H1 (cell line): Measurements from ENCODE around the gene DDX56. TPM values are rescaled to one million over a fixed set of nuclear protein-coding genes. Genes with fewer than 3 reads are reported as not detected.

Source experiments
- CTCF ChIA-PET: fragments of 300-600 bp; sonication (Branson Sonifier 250); formaldehyde crosslinking; loops from one replicate; lab custom pipeline; 2021; ENCODE audit not compliant: partially characterized antibody; lab: Charles Lee
- POLR2A ChIA-PET: fragments of 300-600 bp; sonication (Branson Sonifier 250); formaldehyde crosslinking; loops from one replicate; lab custom pipeline; 2021; ENCODE audit warnings: inconsistent platforms; ENCODE audit not compliant: partially characterized antibody; lab: Charles Lee
- DNase-seq, 2 experiments: peaks; one replicate each; pipeline versions ENCODE4 v3.0.0 to v3.0.0-alpha.2; 2010 to 2022; ENCODE audit warnings: low spot score in 2 of 2, low read depth in 1 of 2, mixed read lengths in 1 of 2
- FAIRE-seq: peaks from 2 replicates; lab custom pipeline; 2011; peaks lifted over from hg19 to GRCh38; lab: Jason Lieb, UNC
- H2AFZ ChIP-seq: 2 replicates; pipeline ENCODE4 v1.8.1; 2012; ENCODE audit warnings: low read length, inconsistent platforms
- H2AK5ac ChIP-seq: 2 replicates; pipeline ENCODE4 v1.6.1; 2013; ENCODE audit warnings: low read depth, low read length
- H2BK120ac ChIP-seq: replicated peaks from 2 replicates; pipeline ENCODE3; 2013; ENCODE audit warnings: low read depth, low read length, inconsistent platforms
- H2BK12ac ChIP-seq: 2 replicates; pipeline ENCODE4 v1.6.1; 2013; ENCODE audit warnings: low read depth, low read length
- H2BK15ac ChIP-seq: 2 replicates; pipeline ENCODE4 v1.6.1; 2013; ENCODE audit warnings: low read length
- H2BK20ac ChIP-seq: 2 replicates; pipeline ENCODE4 v1.6.1; 2013; ENCODE audit warnings: low read length
- H2BK5ac ChIP-seq: 2 replicates; pipeline ENCODE4 v1.6.1; 2013; ENCODE audit warnings: low read depth, low read length
- H3K14ac ChIP-seq: 2 replicates; pipeline ENCODE4 v1.6.1; 2013; ENCODE audit warnings: inconsistent platforms; ENCODE audit not compliant: insufficient read length
- H3K18ac ChIP-seq: 2 replicates; pipeline ENCODE4 v1.6.1; 2013; ENCODE audit warnings: low read length; ENCODE audit errors: extremely low read depth
- H3K23ac ChIP-seq: 2 replicates; pipeline ENCODE4 v1.6.1; 2013; ENCODE audit warnings: inconsistent platforms; ENCODE audit not compliant: insufficient read length
- H3K23me2 ChIP-seq: 2 replicates; pipeline ENCODE4 v1.6.1; 2013; ENCODE audit warnings: low read depth, low read length
- H3K27ac ChIP-seq: 2 replicates; pipeline ENCODE4 v1.6.1; 2011; ENCODE audit warnings: low read depth, low read length, inconsistent platforms
- H3K27me3 ChIP-seq, 4 experiments: replicated peaks in 1 of 4; 1 replicate in 1 of 4; 2 replicates in 3 of 4; pipeline versions ENCODE4 v1.6.1 to v1.8.1; 2011 to 2013; ENCODE audit warnings: low read length in 3 of 4, mild to moderate bottlenecking in 3 of 4, inconsistent platforms in 2 of 4, mixed read lengths in 2 of 4, moderate library complexity in 1 of 4; ENCODE audit not compliant: control insufficient read depth in 3 of 4, insufficient read depth in 3 of 4; ENCODE audit errors: extremely low read depth in 1 of 4
- H3K36me3 ChIP-seq, 4 experiments: 2 replicates each; pipeline versions ENCODE4 v1.6.1 to v1.8.1; 2011 to 2013; ENCODE audit warnings: mild to moderate bottlenecking in 4 of 4, low read length in 3 of 4, moderate library complexity in 2 of 4, control low read depth in 1 of 4, inconsistent platforms in 1 of 4; ENCODE audit not compliant: insufficient read depth in 4 of 4, control insufficient read depth in 2 of 4
- H3K4ac ChIP-seq: replicated peaks from 2 replicates; pipeline ENCODE3; 2013; ENCODE audit warnings: low read length, low read depth, mixed read lengths, inconsistent platforms; ENCODE audit not compliant: insufficient read length
- H3K4me1 ChIP-seq, 4 experiments: replicated peaks in 1 of 4; 1 replicate in 1 of 4; 2 replicates in 3 of 4; pipeline versions ENCODE4 v1.6.1 to v1.8.1; 2011 to 2013; ENCODE audit warnings: low read length in 3 of 4, inconsistent platforms in 2 of 4, mixed read lengths in 1 of 4; ENCODE audit not compliant: insufficient read depth in 4 of 4, control insufficient read depth in 3 of 4
- H3K4me2 ChIP-seq, 2 experiments: 2 replicates each; pipeline versions ENCODE4 v1.6.1 to v1.8.1; 2011 to 2013; ENCODE audit warnings: low read depth in 2 of 2, low read length in 2 of 2, control low read depth in 1 of 2, inconsistent platforms in 1 of 2, mild to moderate bottlenecking in 1 of 2; ENCODE audit not compliant: insufficient read depth in 1 of 2
- H3K4me3 ChIP-seq, 4 experiments: fragments of 200-600, 300-600 bp in 1 of 4; sonication (generic), shearing (Covaris generic), sonication (Bioruptor Twin) in 1 of 4; 2 replicates each; pipeline versions ENCODE4 v1.5.1 to v1.8.1; 2011 to 2016; ENCODE audit warnings: low read length in 4 of 4, low read depth in 3 of 4, control low read depth in 2 of 4, inconsistent platforms in 2 of 4, mild to moderate bottlenecking in 2 of 4, mixed read lengths in 1 of 4, moderate library complexity in 1 of 4; ENCODE audit not compliant: insufficient read depth in 2 of 4; ENCODE audit errors: extremely low read depth in 1 of 4
- H3K56ac ChIP-seq: replicated peaks from 2 replicates; pipeline ENCODE3; 2013; ENCODE audit warnings: low read depth, mild to moderate bottlenecking, mixed read lengths, low read length, inconsistent platforms; ENCODE audit not compliant: insufficient read length
- H3K79me1 ChIP-seq: 2 replicates; pipeline ENCODE4 v1.6.1; 2013; ENCODE audit warnings: low read depth, low read length, control low read depth
- H3K79me2 ChIP-seq, 2 experiments: 2 replicates each; pipeline versions ENCODE4 v1.6.1 to v1.8.1; 2012 to 2013; ENCODE audit warnings: low read length in 2 of 2, mild to moderate bottlenecking in 2 of 2, inconsistent platforms in 1 of 2; ENCODE audit not compliant: insufficient read depth in 2 of 2, control insufficient read depth in 1 of 2
- H3K9ac ChIP-seq, 4 experiments: replicated peaks in 1 of 4; 1 replicate in 1 of 4; 2 replicates in 3 of 4; pipeline versions ENCODE4 v1.6.1 to v1.8.1; 2011 to 2013; ENCODE audit warnings: low read depth in 3 of 4, low read length in 3 of 4, control low read depth in 2 of 4, mild to moderate bottlenecking in 2 of 4, moderate library complexity in 2 of 4, inconsistent platforms in 1 of 4; ENCODE audit errors: extremely low read depth in 1 of 4
- H3K9me3 ChIP-seq, 2 experiments: 2 replicates each; pipeline versions ENCODE4 v1.6.1 to v1.8.1; 2012 to 2013; ENCODE audit warnings: mild to moderate bottlenecking in 2 of 2, moderate library complexity in 2 of 2, control low read depth in 1 of 2, inconsistent platforms in 1 of 2, low read depth in 1 of 2, low read length in 1 of 2, mixed read lengths in 1 of 2; ENCODE audit not compliant: insufficient read depth in 2 of 2
- H4K20me1 ChIP-seq, 2 experiments: replicated peaks in 1 of 2; 2 replicates each; pipeline versions ENCODE3 to v1.8.1; 2011 to 2013; ENCODE audit warnings: inconsistent platforms in 2 of 2, low read length in 2 of 2, mild to moderate bottlenecking in 1 of 2; ENCODE audit not compliant: insufficient read depth in 2 of 2, control insufficient read depth in 1 of 2
- H4K5ac ChIP-seq: 2 replicates; pipeline ENCODE4 v1.6.1; 2013; ENCODE audit warnings: low read length, low read depth, mixed read lengths, inconsistent platforms; ENCODE audit not compliant: insufficient read length
- H4K8ac ChIP-seq: 2 replicates; pipeline ENCODE4 v1.8.0; 2013; ENCODE audit warnings: mild to moderate bottlenecking, moderate library complexity, low read length, inconsistent platforms; ENCODE audit not compliant: insufficient read depth; ENCODE audit errors: extremely low read depth
- H4K91ac ChIP-seq: replicated peaks from 2 replicates; pipeline ENCODE3; 2013; ENCODE audit warnings: low read length, mixed read lengths, inconsistent platforms; ENCODE audit not compliant: insufficient read length
- POLR2AphosphoS5 ChIP-seq: IDR thresholded peaks from 2 replicates; pipeline ENCODE4 v1.6.1; 2011; ENCODE audit warnings: low read depth, low read length
- SAP30 ChIP-seq: fragments of 300-600 bp; sonication (generic); IDR thresholded peaks from 2 replicates; pipeline ENCODE4 v1.7.1; 2012; ENCODE audit warnings: low read length, moderate library complexity, mild to moderate bottlenecking, inconsistent platforms; ENCODE audit not compliant: insufficient read depth, insufficient replicate concordance
- WGBS, 2 experiments: shearing (Covaris generic) in 1 of 2; methylation state at CpG; one replicate each; pipeline versions ENCODE4 v1.1.6 to v1.1.7; 2013 to 2015; ENCODE audit warnings: low lambda C conversion rate in 2 of 2, mixed read lengths in 2 of 2, inconsistent platforms in 1 of 2, low coverage in 1 of 2, missing lambda C conversion rate in 1 of 2; ENCODE audit not compliant: insufficient replicate concordance in 2 of 2, insufficient coverage in 1 of 2, insufficient read length in 1 of 2; ENCODE audit errors: extremely low coverage in 1 of 2, missing lambda C conversion rate in 1 of 2; 5-methylcytosine and 5-hydroxymethylcytosine counted together
- polyA plus RNA-seq, 7 experiments: library from polyadenylated mRNA; depleted of rRNA in 3 of 7; stranded (reverse) in 5 of 7; unstranded in 2 of 7; fragments of >200 nt in 5 of 7; fragments of 200-250 nt in 2 of 7; gene quantifications; 1 replicate in 5 of 7; 2 replicates in 1 of 7; 4 replicates in 1 of 7; pipeline versions ENCODE4 v1.2.1 to v1.2.3, GENCODE V29; 2011 to 2013; ENCODE audit warnings: missing spikeins in 2 of 7, mixed read lengths in 2 of 7
- total RNA-seq: library from RNA; stranded (reverse); fragmentation: NEBNext Ultra II Directional; extraction: Animal tissue kit (Norgen Biotek cat#: 25700); gene quantifications from 2 replicates; pipeline ENCODE4 v1.2.1, GENCODE V29; 2021

The DDX56 gene
- total and polyA plus RNA-seq, 2 of the 8 experiments (the other 6 are each of a cell fraction or from before 2014, with no cell fraction given), result 56.9 to 81.6 TPM

DNA sequence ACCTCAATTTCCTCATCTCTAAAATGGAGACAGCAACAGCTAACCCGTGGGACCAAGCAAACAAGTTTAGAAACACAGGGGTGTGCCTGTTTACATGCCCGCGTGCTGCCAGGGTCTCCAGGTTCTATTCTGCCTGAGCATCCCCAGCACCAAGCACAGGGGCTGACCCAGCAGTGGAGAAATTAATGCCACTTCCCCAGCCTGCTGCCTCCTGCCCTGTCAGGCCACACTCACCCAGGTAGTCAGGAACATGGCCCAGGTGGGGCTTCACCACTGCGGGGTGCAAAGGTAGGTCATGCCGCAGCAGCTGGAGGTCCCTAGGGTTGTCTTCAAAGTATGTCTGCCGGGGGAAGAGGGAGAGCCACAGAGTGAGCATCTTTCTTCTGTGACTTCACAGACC is 5.8 kb downstream of the DDX56 start:
- Histone ChIP-seq H3K36me3 (peaks cover 52 to 72% (median 69%) of the 10 kb centered on the region in 4 experiments), H3K23ac (no peak overlapping the region), H3K9me3 (no peaks in the 10 kb centered on the region), H3K27me3 (no peaks in the 10 kb centered on the region), H3K27ac (no peak overlapping the region), H2AFZ (no peak overlapping the region), H3K4me2 (no peak overlapping the region), H3K79me1 (peaks cover 3% of the 10 kb centered on the region), H4K8ac (no peak overlapping the region), H3K18ac (no peak overlapping the region), H2BK12ac (no peak overlapping the region), H4K5ac (no peak overlapping the region), H3K56ac (no peak overlapping the region), H4K20me1 (peaks cover 2 to 31% of the 10 kb centered on the region in 2 experiments), H3K79me2 (peaks cover 0 to 6% of the 10 kb centered on the region in 2 experiments; a peak in 2 of 4 replicates), H2BK20ac (no peak overlapping the region), H3K4me3 (no peak overlapping the region), H2AK5ac (no peak overlapping the region), H3K14ac (no peak overlapping the region), H3K4me1 (peaks cover 0 to 3% (median 3%) of the 10 kb centered on the region in 4 experiments; a peak in 5 of 7 replicates), H4K91ac (no peak overlapping the region), H2BK5ac (no peak overlapping the region), H3K9ac (no peak overlapping the region), H3K23me2 (peaks cover 4% of the 10 kb centered on the region; the same call in 1 of the 2 replicates), H3K4ac (no peak overlapping the region), H2BK15ac (no peak overlapping the region), H2BK120ac (no peak overlapping the region)
- CTCF ChIA-PET, result interaction anchor here (1.1 to 10.2 kb wide), 5 partner anchors 13 to 92 kb away, joined by 3 to 98 read pairs (median 3); partner anchors contain the start of gene NPC1L1
- WGBS, 2 experiments, result 88% methylated on average over 6 of the region's 6 CpGs; no CpG with 5 or more reads in 1 of the 2 experiments
- POLR2A ChIA-PET, result interaction anchor here (0.6 to 8.6 kb wide), 7 partner anchors 6 to 150 kb away, joined by 3 to 89 read pairs (median 3); partner anchors contain the start of gene NUDCD3
- 0 out of 2 replicates have a peak, but pooled peaks have one; percentile 1 for TF ChIP-seq POLR2AphosphoS5
- TF ChIP-seq SAP30, result no peak
- FAIRE-seq (no peak), DNase-seq (no peak)
